NOMO-1 treated with dmso at 0.1 percent for 144 hours (cell line): ENCODE measurements around the gene BRME1.

Experiments used
- DNase-seq: peaks from one replicate; lab custom pipeline; 2025; ENCODE audit not compliant: unreplicated experiment; lab: John Stamatoyannopoulos, UW

Gene BRME1

GRCh38 chr19:13905634-13906520, at the start of gene BRME1, which contains the start of gene CC2D1A:
BRME1 (minus strand) TSS chr19:13906117; CDS start chr19:13904892, 1,225 bp downstream.
CC2D1A (plus strand) TSS chr19:13906201; CDS start chr19:13906442, 241 bp downstream.
- DNase-seq: peak; percentile 87

GRCh38 chr19:13954185-13954584, 48.3 kb upstream of the BRME1 start:
- no peak for DNase-seq

DNA sequence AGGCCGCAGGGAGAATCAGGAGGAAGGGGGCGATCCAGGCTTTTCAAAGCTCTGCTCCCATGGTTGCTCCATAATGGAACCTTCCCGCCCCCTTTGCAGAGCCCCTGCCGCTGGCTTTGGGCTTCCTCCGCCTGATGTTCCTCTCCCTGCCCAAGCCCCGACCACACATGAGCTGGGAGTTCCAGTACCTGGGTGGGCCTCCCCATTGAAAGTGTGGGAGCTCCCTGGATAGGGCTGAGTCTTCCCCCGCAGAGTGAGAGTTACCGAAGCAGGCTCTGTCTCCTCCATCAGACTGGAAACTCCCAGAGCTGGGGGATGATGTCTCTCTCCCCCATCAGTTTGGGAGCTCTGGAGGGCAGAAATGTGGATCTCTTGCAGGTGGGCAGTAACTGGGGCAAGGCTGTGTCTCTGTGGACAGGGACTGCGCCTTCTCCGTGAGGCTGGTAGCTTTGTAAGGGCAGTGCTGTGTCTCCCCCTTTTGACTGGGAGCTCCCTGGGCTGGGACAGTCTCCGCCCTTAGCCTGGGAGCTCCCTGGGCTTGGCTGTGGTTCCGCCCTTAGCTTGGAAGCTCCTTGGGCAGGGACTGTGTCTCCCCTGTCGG, 47.1 kb upstream of the BRME1 start:
- no peak for DNase-seq

DNA sequence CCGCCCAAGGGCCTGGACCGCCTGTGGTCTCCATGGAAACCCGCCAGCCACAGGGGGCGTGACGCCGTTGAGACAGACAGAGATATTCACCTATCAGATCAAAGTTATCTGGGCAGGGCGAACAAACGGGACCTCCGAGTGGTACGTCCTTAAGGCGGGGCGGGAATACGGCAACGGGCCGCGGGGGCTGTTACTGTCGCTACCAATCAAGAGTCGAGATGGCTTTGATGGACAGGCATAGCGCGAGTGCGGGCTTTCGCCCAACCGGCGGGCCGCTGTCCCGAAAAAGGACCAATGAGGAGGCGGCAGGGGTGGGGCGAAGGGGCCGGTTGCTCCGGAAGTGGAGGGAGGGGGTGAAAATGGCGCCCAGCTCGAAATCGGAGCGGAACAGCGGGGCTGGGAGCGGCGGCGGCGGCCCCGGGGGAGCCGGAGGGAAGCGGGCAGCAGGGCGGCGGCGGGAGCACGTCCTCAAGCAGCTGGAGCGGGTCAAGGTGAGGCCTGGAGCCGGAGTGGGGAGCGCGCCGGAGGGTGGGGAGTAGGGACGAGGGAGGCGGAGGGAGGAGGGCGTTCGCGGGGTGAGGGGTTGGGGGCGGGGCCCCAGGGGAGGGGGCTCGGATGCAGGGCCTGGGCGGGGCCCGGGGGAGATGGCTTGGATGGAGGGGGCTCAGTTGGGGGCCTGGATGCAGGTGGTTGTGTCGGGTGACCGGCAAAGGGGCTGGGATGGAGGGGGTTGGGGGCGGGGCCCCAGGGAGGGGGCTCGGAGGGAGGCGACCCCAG, 46.4 kb upstream of the BRME1 start, which contains the start of gene DCAF15:
DCAF15 (plus strand) TSS at position 356 of the 777 bp plus-strand sequence; CDS start at position 360, 4 bp downstream.
- DNase-seq: peak; percentile 99

DNA sequence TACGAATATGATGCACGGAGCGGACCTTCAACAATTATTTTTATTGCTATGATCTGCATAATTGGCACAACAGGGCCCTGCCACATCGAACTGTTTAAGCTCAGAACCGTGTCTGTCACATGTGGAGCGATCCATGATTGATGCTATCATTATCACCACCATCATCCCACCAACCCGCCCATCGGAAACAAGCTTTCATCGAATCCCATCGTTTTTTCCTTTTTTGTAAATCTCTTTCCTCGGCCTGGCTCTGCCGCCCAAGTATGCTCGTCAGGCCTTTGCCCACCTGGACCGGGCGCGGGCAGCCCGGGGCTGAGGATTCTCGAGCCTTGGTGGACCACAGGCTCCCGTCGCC, 45.9 kb upstream of the BRME1 start:
- no peak for DNase-seq

- DNase-seq: no peak
Observed at GRCh38 chr19:13951043-13951442, 45.1 kb upstream of the BRME1 start.

DNA sequence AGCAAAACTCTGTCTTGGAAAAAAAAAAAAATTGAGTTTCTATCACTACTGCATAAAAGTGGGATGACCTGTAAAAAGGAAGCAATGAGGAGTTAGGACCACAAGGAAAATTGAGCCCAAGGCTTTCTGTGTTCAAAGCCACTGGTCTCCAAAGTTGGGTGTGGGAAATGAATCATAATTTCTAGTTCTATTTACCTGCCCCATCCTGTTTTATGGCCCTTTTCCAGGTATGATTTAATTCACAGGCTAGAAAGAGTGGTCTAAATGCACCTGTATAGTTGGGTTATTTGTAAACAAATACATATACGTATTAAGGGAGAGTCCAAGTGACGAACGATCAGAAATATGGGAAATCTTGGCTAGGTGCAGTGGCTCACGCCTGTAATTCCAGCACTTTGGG, 40.5 kb upstream of the BRME1 start:
- DNase-seq: no peak

- DNase-seq: no peak
Observed at GRCh38 chr19:13942023-13942684, 36.2 kb upstream of the BRME1 start.

GRCh38 chr19:13938301-13939064, 32.6 kb upstream of the BRME1 start, which contains the start of gene PODNL1:
PODNL1 (minus strand) TSS chr19:13938417; CDS start chr19:13938181, 236 bp downstream.
- no peak for DNase-seq

DNA sequence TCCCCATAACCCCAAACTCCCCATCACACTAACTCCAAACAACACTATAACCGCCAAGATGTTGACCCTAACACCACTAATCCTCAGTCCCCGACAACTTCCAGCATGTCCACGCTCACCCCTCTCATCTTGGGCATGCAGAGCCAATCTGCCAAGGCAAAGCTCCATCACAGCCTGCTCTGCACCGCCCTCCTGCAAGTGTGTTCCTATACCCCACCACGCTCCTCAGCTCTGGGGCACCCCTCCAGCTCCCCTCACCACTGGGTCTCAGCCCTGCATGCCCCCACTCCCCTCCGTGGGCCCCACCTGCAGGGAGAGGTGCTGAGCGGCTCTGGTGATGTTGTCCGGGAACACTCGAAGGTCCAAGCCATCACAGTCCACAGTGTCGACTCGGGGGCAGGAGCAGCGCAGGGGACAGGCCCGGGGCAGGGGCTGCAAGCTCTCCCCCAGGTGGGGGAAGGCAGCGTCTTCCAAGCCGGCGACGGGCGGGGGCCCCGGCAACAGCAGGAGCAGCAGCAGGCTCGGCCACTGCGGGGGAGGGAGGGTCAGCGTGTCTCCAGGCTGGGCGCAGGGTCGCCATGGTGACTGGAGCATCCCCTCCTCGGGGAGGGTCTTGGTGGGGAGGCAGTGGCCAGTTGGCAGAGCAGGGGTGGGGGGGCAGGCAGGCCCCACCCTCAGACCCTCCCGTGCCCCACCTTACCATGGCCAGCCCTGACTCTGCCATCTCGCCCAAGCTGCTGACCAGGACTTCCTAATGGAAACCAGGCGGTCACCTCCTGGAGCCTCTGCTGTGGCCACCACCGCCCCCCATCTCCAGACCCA, 31.8 kb upstream of the BRME1 start:
- DNase-seq: no peak

DNA sequence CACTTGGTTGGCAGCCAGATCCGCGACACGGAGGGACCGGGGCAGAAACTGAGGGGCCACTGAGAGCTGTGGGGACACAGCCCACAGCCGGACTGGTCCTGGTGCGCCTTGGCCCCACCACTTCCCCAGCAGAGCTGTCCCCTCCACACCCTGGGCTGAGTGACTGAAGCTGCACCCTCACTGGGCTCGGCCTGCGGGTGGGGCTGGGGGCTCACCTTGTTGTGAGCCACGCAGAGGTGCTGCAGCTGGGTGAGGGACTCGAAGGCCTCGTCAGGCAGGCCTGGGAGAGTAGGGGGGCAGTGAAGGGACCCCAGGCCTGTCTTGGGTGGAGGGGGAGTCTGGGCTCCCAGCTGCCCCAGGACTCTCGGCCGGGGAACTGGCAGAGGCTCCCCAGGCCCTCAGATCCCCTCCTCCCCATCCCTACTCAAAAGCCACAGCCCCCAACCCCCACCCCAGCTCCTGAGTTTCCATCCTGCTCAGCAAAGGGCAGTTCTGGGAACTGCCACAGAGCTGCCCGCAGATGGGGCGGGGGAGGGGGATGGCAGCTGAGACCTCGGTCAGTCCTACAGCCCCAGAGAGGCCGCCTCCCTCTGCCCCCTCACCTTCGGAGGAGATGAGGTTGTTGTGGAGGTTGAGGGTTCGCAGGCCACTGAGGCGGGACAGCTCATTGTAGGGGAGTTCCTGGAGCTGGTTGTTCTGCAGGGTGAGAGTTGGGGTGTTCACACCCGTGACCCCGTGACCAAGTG, 30.0 kb upstream of the BRME1 start:
- no peak for DNase-seq

- DNase-seq: no peak
Observed at GRCh38 chr19:13934785-13935109, 28.8 kb upstream of the BRME1 start.

DNA sequence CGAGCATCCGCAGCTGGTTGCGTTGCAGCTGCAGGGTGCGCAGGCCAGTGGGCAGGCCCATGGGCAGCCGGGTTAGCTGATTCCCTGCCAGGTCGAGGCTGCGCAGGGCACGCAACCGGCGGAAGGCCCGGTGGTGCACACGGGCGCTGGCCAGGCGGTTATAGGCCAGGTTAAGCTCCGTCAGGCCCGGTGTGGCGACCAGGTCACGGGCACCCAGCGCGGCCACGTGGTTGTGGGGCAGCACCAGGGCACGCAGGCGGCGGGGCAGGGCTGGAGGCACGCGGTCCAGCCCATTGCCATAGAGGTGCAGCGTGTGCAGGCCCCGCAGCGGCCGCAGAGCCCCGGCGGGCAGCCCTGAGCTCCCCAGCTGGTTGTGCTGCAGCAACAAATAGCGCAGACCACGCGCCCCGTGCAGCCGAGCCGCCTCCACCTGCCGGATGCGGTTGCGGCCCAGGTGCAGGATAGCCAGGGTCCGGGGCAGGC, 27.0 kb upstream of the BRME1 start:
- DNase-seq: no peak

GRCh38 chr19:13932149-13932637, 26.3 kb upstream of the BRME1 start:
- DNase-seq: no peak

- DNase-seq: no peak
Observed at GRCh38 chr19:13931391-13932148, 25.7 kb upstream of the BRME1 start.

- DNase-seq: no peak
Observed at GRCh38 chr19:13930402-13930801, 24.5 kb upstream of the BRME1 start.

- no peak for DNase-seq
Observed at GRCh38 chr19:13929956-13930355, 24.0 kb upstream of the BRME1 start.

- DNase-seq: no peak
Observed at GRCh38 chr19:13929340-13929739, 23.4 kb upstream of the BRME1 start.
